ENCODE results near the gene FOXK1.
"Not testable (repeated sequence)": the region's sequence is repeated elsewhere in the genome, so short reads cannot be mapped to it uniquely, and the experiment has no call there.

Gene FOXK1

GRCh38 chr7:4792537-4793126, 110.5 kb downstream of the FOXK1 start:
- no peak for TF ChIP-seq CTCF (IDR thresholded peaks at IDR 0.05; ENCODE audit: low read depth, low read length, missing control alignments)
- DNase-seq (ENCODE audit: low read depth): no peak
- no peak overlapping the region for H3K4me3 ChIP-seq (ENCODE audit: low read depth, low read length)

GRCh38 chr7:4793385-4793993, 111.4 kb downstream of the FOXK1 start:
- H3K4me3 ChIP-seq (ENCODE audit: low read depth, low read length); DNase-seq (ENCODE audit: low read depth): not testable (repeated sequence)

- not testable (repeated sequence) for DNase-seq (ENCODE audit: low read depth); H3K4me3 ChIP-seq (ENCODE audit: low read depth, low read length)
These were observed 112.1 kb downstream of the FOXK1 start for GRCh38 chr7:4794171-4794570.

- no peak for DNase-seq (ENCODE audit: low read depth)
- TF ChIP-seq CTCF (IDR thresholded peaks at IDR 0.05; ENCODE audit: low read depth, low read length, missing control alignments): no peak
These were observed 112.7 kb downstream of the FOXK1 start for GRCh38 chr7:4794591-4795350.

GRCh38 chr7:4796453-4796852, 114.4 kb downstream of the FOXK1 start:
- no peak for DNase-seq (ENCODE audit: low read depth)
- no peak overlapping the region for H3K4me3 ChIP-seq (ENCODE audit: low read depth, low read length)
- no peak for TF ChIP-seq CTCF (IDR thresholded peaks at IDR 0.05; ENCODE audit: low read depth, low read length, missing control alignments)

More at GRCh38 chr7:4794591-4795350, 112.7 kb downstream of the FOXK1 start:
- H3K4me3 ChIP-seq (ENCODE audit: low read depth, low read length): no peak overlapping the region

GRCh38 chr7:4797858-4798705, 116.0 kb downstream of the FOXK1 start:
- H3K4me3 ChIP-seq (ENCODE audit: low read depth, low read length): no peak overlapping the region
- no peak for DNase-seq (ENCODE audit: low read depth)
- TF ChIP-seq CTCF (IDR thresholded peaks at IDR 0.05; ENCODE audit: low read depth, low read length, missing control alignments): peak; percentile 84

- TF ChIP-seq CTCF (IDR thresholded peaks at IDR 0.05; ENCODE audit: low read depth, low read length, missing control alignments): no peak
- no peak for DNase-seq (ENCODE audit: low read depth)
- no peak overlapping the region for H3K4me3 ChIP-seq (ENCODE audit: low read depth, low read length)
These were observed 116.7 kb downstream of the FOXK1 start for GRCh38 chr7:4798706-4799235.
